CD14-positive monocyte (primary cell): Measurements from ENCODE around the gene ANKRD23. TPM values are rescaled to one million over a fixed set of nuclear protein-coding genes. Genes with fewer than 3 reads are reported as not detected.

ENCODE experiments used
- DNase-seq, 3 donors: peaks; one replicate each; pipeline ENCODE4 v3.0.0-alpha.2; 2011 to 2022
- H2AFZ ChIP-seq: 2 replicates; pipeline ENCODE4 v1.6.0; 2012; ENCODE audit warnings: mild to moderate bottlenecking, low read depth, low read length, inconsistent platforms; ENCODE audit not compliant: insufficient read depth, poor library complexity, severe bottlenecking
- H3K27ac ChIP-seq, 2 donors: 1 replicate in 1 of 2; 2 replicates in 1 of 2; pipeline ENCODE4 v1.5.1; 2012 to 2013; ENCODE audit warnings: low read length in 2 of 2, control low read depth in 1 of 2, inconsistent platforms in 1 of 2, low read depth in 1 of 2, mild to moderate bottlenecking in 1 of 2
- H3K27me3 ChIP-seq, 2 donors: one replicate each; pipeline versions ENCODE4 v1.6.0 to v1.6.1; 2011 to 2013; ENCODE audit warnings: low read length in 2 of 2; ENCODE audit not compliant: control insufficient read depth in 2 of 2, insufficient read depth in 2 of 2
- H3K36me3 ChIP-seq, 2 donors: replicated peaks in 1 of 2; 1 replicate in 1 of 2; 2 replicates in 1 of 2; pipeline versions ENCODE4 v1.5.1 to v1.6.1; 2012 to 2013; ENCODE audit warnings: low read length in 2 of 2, control low read depth in 1 of 2, inconsistent platforms in 1 of 2, mild to moderate bottlenecking in 1 of 2; ENCODE audit not compliant: insufficient read depth in 2 of 2, control insufficient read depth in 1 of 2
- H3K4me1 ChIP-seq, 2 donors: 1 replicate in 1 of 2; 2 replicates in 1 of 2; pipeline versions ENCODE4 v1.5.1 to v1.6.1; 2012 to 2013; ENCODE audit warnings: low read length in 2 of 2, control low read depth in 1 of 2, inconsistent platforms in 1 of 2, mild to moderate bottlenecking in 1 of 2, moderate library complexity in 1 of 2; ENCODE audit not compliant: insufficient read depth in 2 of 2, control insufficient read depth in 1 of 2
- H3K4me2 ChIP-seq: replicated peaks from 2 replicates; pipeline ENCODE3; 2012; ENCODE audit warnings: low read length, moderate library complexity, mild to moderate bottlenecking; ENCODE audit not compliant: poor library complexity, severe bottlenecking; ENCODE audit errors: extremely low read depth
- H3K4me3 ChIP-seq, 3 experiments: fragments of 200-600 bp in 1 of 3; sonication (generic) in 1 of 3; replicated peaks in 1 of 3; 1 replicate in 2 of 3; 2 replicates in 1 of 3; pipeline ENCODE4 v1.5.1; 2011 to 2013; ENCODE audit warnings: low read length in 3 of 3, mild to moderate bottlenecking in 3 of 3, control low read depth in 2 of 3, low read depth in 2 of 3, inconsistent platforms in 1 of 3, moderate library complexity in 1 of 3
- H3K79me2 ChIP-seq: 2 replicates; pipeline ENCODE4 v1.6.0; 2012; ENCODE audit warnings: mild to moderate bottlenecking, control low read depth, inconsistent platforms, low read length, moderate library complexity; ENCODE audit not compliant: insufficient read depth
- H3K9ac ChIP-seq: 2 replicates; pipeline ENCODE4 v1.6.0; 2017; ENCODE audit warnings: low read length, mild to moderate bottlenecking; ENCODE audit not compliant: insufficient read depth, poor library complexity, severe bottlenecking
- H3K9me3 ChIP-seq, 2 donors: replicated peaks in 1 of 2; 1 replicate in 1 of 2; 2 replicates in 1 of 2; pipeline versions ENCODE4 v1.5.1 to v1.6.1; 2012 to 2013; ENCODE audit warnings: low read length in 2 of 2, control low read depth in 1 of 2; ENCODE audit not compliant: control insufficient read depth in 1 of 2, insufficient read depth in 1 of 2
- H4K20me1 ChIP-seq: 2 replicates; pipeline ENCODE4 v1.6.0; 2012; ENCODE audit warnings: mild to moderate bottlenecking, low read length, control low read depth, moderate library complexity; ENCODE audit not compliant: insufficient read depth
- H3K27ac Mint-ChIP-seq, 7 donors: one replicate each; pipeline ENCODE4 v1.8.0; 2020; ENCODE audit warnings: mild to moderate bottlenecking in 7 of 7, mixed read lengths in 7 of 7, moderate library complexity in 6 of 7, inconsistent platforms in 2 of 7
- H3K27me3 Mint-ChIP-seq, 3 donors: one replicate each; pipeline ENCODE4 v1.8.0; 2021 to 2022; ENCODE audit warnings: low read depth in 3 of 3, mild to moderate bottlenecking in 3 of 3, mixed read lengths in 3 of 3, moderate library complexity in 3 of 3, inconsistent platforms in 1 of 3
- H3K36me3 Mint-ChIP-seq, 2 donors: one replicate each; pipeline ENCODE4 v1.8.0; 2020; ENCODE audit warnings: mixed read lengths in 2 of 2, inconsistent platforms in 1 of 2, mild to moderate bottlenecking in 1 of 2
- H3K4me1 Mint-ChIP-seq: one replicate; pipeline ENCODE4 v1.8.0; 2020; ENCODE audit warnings: mild to moderate bottlenecking, mixed read lengths
- H3K4me3 Mint-ChIP-seq, 2 donors: one replicate each; pipeline ENCODE4 v1.8.0; 2020; ENCODE audit warnings: mild to moderate bottlenecking in 2 of 2, mixed read lengths in 2 of 2, moderate library complexity in 1 of 2
- H3K9me3 Mint-ChIP-seq, 7 donors: one replicate each; pipeline ENCODE4 v1.8.0; 2020 to 2022; ENCODE audit warnings: mixed read lengths in 7 of 7, mild to moderate bottlenecking in 6 of 7, moderate library complexity in 6 of 7, inconsistent platforms in 2 of 7
- WGBS: methylation state at CpG from one replicate; pipeline ENCODE4 v1.1.5; 2013; ENCODE audit warnings: missing lambda C conversion rate; ENCODE audit not compliant: insufficient coverage; 5-methylcytosine and 5-hydroxymethylcytosine counted together
- intact Hi-C, 2 donors: fragments of 100-400 bp; cut with micrococcal nuclease; formaldehyde crosslinking; loops; one replicate each; pipeline versions ENCODE4 v1.15.0 to v1.15.1; 2023
- polyA plus RNA-seq, 3 donors: library from polyadenylated mRNA; depleted of rRNA in 1 of 3; unstranded in 2 of 3; stranded (reverse) in 1 of 3; fragments of 300-500 nt in 2 of 3; fragments of >200 nt in 1 of 3; fragmentation: Illumina TruSeq in 2 of 3; gene quantifications; 1 replicate in 2 of 3; 2 replicates in 1 of 3; pipeline ENCODE4 v1.2.3, GENCODE V29; 2012 to 2021
- TF ChIP-seq, protein P1 (sequence below): fragments of 200-600 bp; IDR thresholded peaks from one replicate; pipeline ENCODE4 v1.8.0; 2022; ENCODE audit warnings: antibody characterized with exemption, mild to moderate bottlenecking

Gene ANKRD23
- polyA plus RNA-seq, 3 donors = 1.4 TPM; not detected in 2

- no peaks in the 10 kb centered on the region for H3K36me3 ChIP-seq
- peaks cover 12% of the 10 kb centered on the region in 2 donors for H3K4me1 ChIP-seq
- no peak overlapping the region for H3K4me3 ChIP-seq
- H3K4me3 Mint-ChIP-seq = peak overlapping the region in 1 of 2 donors; percentile 30
- no peak overlapping the region for H3K9ac ChIP-seq
- TF ChIP-seq, protein P1, sequence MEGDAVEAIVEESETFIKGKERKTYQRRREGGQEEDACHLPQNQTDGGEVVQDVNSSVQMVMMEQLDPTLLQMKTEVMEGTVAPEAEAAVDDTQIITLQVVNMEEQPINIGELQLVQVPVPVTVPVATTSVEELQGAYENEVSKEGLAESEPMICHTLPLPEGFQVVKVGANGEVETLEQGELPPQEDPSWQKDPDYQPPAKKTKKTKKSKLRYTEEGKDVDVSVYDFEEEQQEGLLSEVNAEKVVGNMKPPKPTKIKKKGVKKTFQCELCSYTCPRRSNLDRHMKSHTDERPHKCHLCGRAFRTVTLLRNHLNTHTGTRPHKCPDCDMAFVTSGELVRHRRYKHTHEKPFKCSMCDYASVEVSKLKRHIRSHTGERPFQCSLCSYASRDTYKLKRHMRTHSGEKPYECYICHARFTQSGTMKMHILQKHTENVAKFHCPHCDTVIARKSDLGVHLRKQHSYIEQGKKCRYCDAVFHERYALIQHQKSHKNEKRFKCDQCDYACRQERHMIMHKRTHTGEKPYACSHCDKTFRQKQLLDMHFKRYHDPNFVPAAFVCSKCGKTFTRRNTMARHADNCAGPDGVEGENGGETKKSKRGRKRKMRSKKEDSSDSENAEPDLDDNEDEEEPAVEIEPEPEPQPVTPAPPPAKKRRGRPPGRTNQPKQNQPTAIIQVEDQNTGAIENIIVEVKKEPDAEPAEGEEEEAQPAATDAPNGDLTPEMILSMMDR = no peak
- H3K79me2 ChIP-seq = no peaks in the 10 kb centered on the region
- H2AFZ ChIP-seq = no peak overlapping the region
- DNase-seq = no peak
- intact Hi-C loops = no loop called here
- H3K27ac Mint-ChIP-seq = no peak overlapping the region
- no peak overlapping the region for H3K4me2 ChIP-seq
- no peak overlapping the region for H3K27ac ChIP-seq
- H3K9me3 ChIP-seq = no peaks in the 10 kb centered on the region
- peaks cover 18% of the 10 kb centered on the region for H3K4me1 Mint-ChIP-seq
- 97% methylated on average over 18 of the region's 22 CpGs for WGBS
- H3K27me3 Mint-ChIP-seq = peaks cover 59 to 98% (median 81%) of the 10 kb centered on the region in 3 donors
- no peaks in the 10 kb centered on the region for H3K36me3 Mint-ChIP-seq
- H3K9me3 Mint-ChIP-seq = peaks cover 0 to 7% (median 0%) of the 10 kb centered on the region in 7 donors
- H3K27me3 ChIP-seq = peaks cover 4 to 94% of the 10 kb centered on the region in 2 donors
- H4K20me1 ChIP-seq = no peaks in the 10 kb centered on the region
These were observed 35.1 kb upstream of the ANKRD23 start for GRCh38 chr2:96878796-96879544.

DNA sequence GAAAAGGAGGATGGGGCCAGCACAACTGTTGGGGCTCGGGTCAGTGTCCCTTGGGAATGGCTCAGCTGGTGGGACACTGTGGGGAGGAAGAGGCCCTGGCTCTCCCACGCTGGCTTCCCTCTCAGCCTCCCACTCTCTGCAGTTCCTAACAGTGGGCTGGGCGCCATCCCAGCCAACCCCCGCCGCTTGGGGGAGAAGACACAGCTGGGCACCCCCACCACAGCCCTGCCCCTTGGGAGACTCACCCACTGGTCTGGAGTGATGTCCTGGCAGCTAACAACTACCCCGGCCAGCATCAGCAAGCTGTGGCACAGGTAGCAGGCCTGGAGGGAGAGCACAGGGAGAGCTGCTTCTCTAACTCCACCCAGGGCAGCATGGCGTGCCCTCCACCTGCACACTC is 34.4 kb upstream of the ANKRD23 start:
- Histone ChIP-seq H2AFZ (no peak overlapping the region), H3K4me1 (peaks cover 20% of the 10 kb centered on the region in 2 donors), H3K4me3 (no peak overlapping the region), H3K9ac (no peak overlapping the region), H4K20me1 (no peaks in the 10 kb centered on the region), H3K9me3 (no peaks in the 10 kb centered on the region), H3K36me3 (no peaks in the 10 kb centered on the region), H3K79me2 (no peaks in the 10 kb centered on the region), H3K4me2 (no peak overlapping the region), H3K27ac (no peak overlapping the region), H3K27me3 (peaks cover 5 to 93% of the 10 kb centered on the region in 2 donors)
- no peak for DNase-seq
- 93% methylated on average over 5 of the region's 7 CpGs for WGBS
- Mint-ChIP-seq H3K9me3 (peaks cover 0 to 10% (median 0%) of the 10 kb centered on the region in 7 donors), H3K4me1 (peaks cover 26% of the 10 kb centered on the region), H3K4me3 (peak overlapping the region in 1 of 2 donors; percentile 26), H3K36me3 (no peaks in the 10 kb centered on the region), H3K27me3 (peaks cover 58 to 97% (median 78%) of the 10 kb centered on the region in 3 donors), H3K27ac (no peak overlapping the region)
- intact Hi-C loops = no loop called here
- TF ChIP-seq, protein P1 = no peak
